Measurements from ENCODE around the gene SORBS2.

DNA sequence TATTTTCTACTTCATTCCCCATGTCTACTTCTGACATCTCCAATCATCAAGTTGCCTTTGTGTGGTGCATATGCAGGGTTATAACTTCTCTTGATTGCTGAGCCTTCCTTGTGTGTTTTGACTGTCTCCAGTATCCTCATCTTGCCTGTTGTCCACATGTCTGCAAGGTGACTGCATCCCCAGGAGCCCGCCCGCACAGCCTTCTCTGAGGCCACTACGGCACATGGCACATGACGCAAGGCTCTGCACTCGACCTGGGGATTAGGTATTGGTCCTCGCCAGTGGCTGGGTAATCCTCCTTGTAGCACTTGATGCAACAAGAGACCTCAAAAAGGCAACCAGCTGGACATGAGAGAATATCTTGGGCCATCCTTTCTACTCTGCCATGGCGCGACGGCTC is 122.6 kb downstream of the SORBS2 start:
- TF ChIP-seq, protein P1, sequence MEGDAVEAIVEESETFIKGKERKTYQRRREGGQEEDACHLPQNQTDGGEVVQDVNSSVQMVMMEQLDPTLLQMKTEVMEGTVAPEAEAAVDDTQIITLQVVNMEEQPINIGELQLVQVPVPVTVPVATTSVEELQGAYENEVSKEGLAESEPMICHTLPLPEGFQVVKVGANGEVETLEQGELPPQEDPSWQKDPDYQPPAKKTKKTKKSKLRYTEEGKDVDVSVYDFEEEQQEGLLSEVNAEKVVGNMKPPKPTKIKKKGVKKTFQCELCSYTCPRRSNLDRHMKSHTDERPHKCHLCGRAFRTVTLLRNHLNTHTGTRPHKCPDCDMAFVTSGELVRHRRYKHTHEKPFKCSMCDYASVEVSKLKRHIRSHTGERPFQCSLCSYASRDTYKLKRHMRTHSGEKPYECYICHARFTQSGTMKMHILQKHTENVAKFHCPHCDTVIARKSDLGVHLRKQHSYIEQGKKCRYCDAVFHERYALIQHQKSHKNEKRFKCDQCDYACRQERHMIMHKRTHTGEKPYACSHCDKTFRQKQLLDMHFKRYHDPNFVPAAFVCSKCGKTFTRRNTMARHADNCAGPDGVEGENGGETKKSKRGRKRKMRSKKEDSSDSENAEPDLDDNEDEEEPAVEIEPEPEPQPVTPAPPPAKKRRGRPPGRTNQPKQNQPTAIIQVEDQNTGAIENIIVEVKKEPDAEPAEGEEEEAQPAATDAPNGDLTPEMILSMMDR (IDR thresholded peaks at IDR 0.05), result no peak
- no peak for TF ChIP-seq TCF7L2 (IDR thresholded peaks at IDR 0.05; ENCODE audit: low read depth, low read length)
- TF ChIP-seq, protein P2, sequence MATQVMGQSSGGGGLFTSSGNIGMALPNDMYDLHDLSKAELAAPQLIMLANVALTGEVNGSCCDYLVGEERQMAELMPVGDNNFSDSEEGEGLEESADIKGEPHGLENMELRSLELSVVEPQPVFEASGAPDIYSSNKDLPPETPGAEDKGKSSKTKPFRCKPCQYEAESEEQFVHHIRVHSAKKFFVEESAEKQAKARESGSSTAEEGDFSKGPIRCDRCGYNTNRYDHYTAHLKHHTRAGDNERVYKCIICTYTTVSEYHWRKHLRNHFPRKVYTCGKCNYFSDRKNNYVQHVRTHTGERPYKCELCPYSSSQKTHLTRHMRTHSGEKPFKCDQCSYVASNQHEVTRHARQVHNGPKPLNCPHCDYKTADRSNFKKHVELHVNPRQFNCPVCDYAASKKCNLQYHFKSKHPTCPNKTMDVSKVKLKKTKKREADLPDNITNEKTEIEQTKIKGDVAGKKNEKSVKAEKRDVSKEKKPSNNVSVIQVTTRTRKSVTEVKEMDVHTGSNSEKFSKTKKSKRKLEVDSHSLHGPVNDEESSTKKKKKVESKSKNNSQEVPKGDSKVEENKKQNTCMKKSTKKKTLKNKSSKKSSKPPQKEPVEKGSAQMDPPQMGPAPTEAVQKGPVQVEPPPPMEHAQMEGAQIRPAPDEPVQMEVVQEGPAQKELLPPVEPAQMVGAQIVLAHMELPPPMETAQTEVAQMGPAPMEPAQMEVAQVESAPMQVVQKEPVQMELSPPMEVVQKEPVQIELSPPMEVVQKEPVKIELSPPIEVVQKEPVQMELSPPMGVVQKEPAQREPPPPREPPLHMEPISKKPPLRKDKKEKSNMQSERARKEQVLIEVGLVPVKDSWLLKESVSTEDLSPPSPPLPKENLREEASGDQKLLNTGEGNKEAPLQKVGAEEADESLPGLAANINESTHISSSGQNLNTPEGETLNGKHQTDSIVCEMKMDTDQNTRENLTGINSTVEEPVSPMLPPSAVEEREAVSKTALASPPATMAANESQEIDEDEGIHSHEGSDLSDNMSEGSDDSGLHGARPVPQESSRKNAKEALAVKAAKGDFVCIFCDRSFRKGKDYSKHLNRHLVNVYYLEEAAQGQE (IDR thresholded peaks at IDR 0.05; ENCODE audit: insufficient read depth in 1 of 2, low read depth in 2 of 2, low read length in 1 of 2), result no peak
- TF ChIP-seq SIN3A (IDR thresholded peaks at IDR 0.05; ENCODE audit: borderline replicate concordance, insufficient read depth, low read depth, low read length), result no peak
- no peak for TF ChIP-seq POLR2AphosphoS5 (IDR thresholded peaks at IDR 0.05; ENCODE audit: low read depth, low read length)
